NCI-H1417 (cell line): ENCODE data around the gene TMEM185B.
"Not testable (repeated sequence)": the region's sequence is repeated elsewhere in the genome, so short reads cannot be mapped to it uniquely, and the experiment has no call there.

Source experiments
- DNase-seq, 3 experiments: peaks; one replicate each; lab custom pipeline; 2025; lab: John Stamatoyannopoulos, UW

TMEM185B gene

DNA sequence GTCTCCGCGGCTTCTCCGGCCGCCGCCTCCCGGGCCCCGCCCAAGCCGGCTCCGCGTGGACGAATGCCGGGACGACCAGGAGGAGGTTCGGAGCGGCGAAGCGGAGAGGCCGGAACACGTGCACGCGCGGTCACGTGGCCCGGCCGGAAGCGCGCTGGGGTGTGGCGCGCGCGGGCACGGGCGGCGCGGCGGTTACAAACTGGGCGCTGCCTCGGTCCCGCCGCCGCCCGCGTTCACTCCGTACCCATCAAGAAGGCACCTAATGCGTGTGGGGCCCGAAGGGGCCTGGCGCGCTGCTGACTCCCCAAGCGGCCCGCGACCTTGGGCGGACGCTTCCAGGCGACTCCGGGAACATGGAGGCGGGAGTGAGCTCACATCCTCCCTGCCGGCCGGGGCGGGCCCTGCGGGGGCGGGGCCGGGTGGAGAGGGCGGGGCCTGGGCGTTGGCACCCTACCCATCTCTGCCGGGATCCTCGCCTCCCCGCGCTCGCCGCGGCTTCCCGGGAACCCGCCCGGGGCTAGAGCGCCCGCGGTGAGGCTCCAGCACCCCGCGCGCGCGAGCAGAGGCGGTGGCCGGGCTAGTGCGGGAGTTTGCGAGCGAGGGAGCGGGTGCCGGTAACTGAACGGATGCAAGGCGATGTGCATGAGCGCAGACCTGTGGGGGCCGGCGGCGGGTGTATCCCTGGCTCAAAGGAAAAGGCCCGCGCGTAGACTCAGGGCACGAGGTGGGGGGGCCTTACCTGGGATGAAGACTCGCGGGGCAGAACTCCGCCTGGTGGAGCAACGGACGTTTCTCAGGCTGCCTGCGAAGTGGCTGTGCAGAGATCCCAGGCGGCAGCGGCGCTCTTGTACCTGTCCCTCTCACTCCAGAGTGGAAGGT lies at the start of gene TMEM185B:
Gene TMEM185B (minus strand): TSS at position 367 of the 879 bp plus-strand sequence. CDS start 424 bp downstream, outside the sequence.
- DNase-seq = peak; percentile 76 to 98 (median 96)

DNA sequence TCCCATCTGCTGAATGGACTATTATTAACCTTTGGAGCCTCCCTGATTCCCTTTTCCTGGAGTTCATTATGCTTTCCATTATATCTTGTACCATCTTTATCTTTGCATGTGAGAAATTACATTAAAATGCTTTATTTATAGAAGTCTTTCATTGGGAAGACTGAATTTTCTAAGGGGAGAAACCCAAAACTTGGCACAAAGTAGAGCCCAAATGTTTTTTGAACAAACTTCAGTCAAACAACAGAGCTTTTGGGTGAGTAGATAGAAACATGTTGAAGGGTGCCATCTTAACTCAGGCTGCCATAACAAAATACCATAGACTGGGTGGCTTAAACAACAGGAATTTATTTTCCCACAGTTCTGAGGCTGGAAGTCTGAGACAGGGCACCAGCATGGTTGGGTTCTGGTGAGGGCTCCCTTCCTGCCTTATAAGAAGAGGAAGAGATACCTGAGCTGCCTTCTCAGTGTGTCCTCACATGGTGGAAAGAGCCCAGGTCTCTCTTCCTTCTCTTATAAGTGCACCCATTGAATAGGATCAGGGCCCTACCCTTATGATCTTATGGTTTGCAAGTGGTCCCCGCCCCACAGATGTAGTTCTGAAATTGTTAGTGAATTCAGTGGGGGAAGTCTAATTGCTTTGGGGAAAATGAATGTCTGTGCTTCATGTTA lies 48.6 kb upstream of the TMEM185B start:
- no peak for DNase-seq

DNA sequence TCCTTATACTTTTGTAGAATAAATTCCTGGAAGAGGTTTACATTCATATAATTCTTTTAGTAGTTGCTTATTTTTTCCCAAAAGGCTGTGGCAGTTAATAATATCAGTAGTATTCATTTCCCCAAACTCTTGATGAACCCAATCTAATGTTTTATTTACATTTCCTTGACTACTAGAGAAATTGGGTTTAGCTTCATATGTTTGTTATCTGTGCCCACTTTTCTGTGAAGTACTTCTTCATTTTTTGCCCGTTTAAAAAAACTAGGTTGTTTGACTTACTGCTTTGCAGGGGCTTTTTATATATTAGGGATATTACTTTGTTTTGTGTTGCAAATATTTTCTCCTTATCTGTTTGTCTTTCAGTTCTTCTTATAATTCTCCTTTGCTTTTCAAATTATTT lies 46.6 kb upstream of the TMEM185B start:
- DNase-seq = no peak

DNA sequence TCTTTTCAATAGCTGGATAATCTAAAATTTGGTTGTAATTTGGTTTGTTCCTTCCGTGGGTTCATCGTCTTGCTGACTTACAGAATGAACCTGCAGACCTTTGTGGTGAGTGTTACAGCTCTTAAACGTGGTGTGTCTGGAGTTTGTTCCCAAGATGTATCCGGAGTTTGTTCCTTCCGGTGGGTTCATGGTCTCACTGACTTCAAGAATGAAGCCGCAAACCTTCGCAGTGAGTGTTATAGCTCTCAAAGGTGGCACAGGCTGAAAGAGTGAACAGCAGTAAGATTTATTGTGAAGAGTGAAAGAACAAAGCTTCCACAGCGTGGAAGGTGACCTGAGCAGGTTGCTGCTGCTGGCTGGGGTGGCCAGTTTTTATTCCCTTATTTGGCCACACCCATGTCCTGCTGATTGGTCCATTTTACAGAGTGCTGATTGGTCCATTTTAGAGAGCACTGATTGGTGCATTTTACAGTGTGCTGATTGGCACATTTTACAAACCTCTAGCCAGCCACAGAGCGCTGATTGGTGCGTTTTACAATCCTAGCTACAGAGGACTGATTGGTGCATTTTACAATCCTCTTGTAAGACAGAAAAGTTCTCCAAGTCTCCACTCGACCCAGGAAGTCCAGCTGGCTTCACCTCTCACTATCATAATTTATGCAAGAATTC lies 46.0 kb upstream of the TMEM185B start:
- no peak for DNase-seq

DNA sequence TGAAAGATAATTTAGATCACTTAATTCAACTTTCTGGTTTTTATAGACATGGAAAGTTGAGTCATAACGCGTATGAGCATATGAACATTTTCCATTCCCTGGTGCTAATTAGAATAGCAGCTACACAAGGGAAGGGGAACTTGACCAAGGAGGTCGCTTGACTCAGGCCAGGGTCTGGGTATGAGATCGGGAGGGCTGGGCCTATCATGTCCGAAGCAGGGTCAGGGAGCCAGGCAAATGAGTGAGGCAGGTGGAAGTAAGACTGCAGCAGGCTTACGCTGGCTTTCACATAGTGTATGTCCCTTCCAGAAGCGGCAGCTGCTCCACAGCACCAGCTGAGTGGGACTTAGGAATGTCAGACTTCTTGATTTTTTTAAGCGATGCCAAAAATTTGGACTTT lies 44.1 kb upstream of the TMEM185B start:
- no peak for DNase-seq

DNA sequence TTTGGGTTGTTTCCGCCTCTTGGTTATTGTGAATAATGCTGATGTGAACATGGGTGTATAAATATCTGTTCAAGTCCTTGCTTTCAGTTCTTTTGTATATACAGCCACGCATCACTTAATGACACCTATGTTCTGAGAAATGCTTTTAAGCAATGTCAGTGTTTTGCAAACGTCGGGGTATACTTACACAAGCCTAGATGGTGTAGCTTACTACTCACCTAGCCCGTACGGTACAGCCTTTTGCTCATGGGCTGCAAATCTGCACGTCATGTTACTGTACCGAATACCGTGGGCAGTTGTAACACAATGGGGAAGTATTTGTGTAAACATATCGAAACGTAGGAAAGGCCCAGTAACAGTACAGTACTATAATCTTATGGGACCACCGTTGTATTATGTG lies 41.8 kb upstream of the TMEM185B start:
- no peak for DNase-seq

DNA sequence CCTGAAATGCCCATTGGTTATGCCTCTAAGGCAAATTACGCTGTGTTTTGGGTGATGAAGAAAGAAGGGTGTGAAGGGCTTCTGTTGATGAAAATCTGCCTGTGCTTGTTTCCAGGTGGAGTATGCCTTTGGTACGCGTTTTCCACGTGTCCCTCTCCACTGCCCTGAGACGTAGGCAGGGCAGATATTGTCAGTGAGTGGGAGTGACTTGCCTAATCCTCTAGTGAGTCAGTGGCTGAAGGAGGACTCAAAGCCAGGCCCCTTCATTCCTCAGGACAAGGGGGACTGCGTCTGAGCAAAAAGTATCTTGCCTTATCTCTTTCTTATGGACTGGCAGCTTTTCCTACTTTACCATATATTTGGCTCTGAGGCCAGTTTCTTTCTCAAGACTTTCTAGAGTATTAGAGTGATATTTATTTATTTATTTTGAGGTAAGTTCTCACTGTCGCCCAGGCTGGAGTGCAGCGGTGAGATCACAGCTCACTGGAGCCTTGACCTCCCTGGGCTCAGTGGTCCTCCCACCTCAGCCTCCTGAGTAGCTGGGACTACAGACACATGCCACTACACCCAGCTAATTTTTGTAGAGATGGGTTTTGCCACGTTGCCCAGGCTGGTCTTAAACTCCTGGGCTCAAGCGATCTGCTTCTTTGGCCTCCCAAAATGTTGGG lies 39.7 kb upstream of the TMEM185B start:
- DNase-seq = no peak

DNA sequence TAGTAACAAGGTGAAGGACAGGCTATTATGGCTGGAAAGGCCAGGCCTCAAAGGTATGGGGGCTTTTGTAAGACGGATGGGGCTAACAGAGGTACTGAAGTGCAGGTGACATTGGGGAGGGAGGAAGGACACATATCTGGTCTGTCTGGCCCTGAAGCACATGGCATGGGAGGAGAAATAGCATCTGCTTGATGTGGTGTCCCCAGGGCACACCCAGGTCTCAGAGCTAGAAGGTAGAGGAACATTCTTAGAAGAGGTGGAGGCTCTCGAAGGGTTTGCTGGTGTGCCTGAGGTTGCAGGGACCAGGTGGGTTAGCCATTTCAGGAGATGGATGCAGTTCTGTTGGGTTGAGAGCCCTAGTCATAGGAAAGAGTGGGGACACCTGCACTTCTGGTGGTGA lies 39.0 kb upstream of the TMEM185B start:
- DNase-seq = no peak

DNA sequence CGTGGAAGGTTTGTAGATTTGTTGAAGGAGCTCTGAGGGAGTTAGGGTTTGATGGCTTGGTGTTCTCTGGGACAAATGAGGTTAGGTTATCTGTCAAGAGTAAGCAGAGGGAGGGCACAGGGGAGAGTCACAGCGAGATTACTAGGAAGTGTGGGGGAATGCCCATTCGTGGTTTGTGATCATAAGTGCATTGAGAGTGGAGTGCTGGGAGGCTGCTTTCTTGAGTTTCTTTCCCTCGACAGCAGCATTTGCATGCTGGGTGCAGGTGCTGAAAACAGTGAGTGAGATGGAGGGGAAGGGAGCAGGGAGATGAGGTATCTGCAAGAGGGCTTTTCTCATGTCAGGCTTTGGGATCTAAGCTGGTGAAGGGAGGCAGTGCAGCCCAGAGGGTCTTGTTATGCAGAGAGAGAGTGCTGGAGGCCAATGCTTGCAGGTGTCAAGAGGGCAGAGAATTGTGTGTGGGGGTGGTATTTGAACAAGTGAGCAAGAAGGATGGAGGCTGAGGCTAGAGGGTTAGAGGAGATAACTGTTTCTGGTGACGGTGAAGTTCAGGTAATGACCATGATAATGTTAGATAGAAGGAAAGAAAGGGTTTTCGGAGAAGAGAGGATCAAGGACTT lies 38.3 kb upstream of the TMEM185B start:
- DNase-seq = no peak

DNA sequence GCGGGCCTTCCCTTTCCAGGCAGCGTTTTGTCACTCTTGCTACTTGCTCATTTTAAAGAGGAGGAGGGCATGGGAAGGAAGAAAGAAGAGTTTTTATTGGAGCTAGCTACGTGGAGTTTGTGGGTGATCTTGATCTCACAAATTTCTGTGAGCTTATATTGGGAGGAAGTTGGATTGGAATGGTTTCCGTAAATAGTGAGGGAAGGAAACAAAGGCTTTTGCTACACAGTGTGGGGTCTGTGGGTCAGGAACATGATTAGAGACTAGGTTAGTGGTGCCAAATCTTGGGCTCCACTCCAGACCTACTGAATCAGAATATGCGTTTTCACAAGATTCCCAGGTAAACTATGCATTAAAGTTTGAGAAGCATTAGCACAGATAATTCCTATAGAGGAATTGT lies 37.5 kb upstream of the TMEM185B start:
- DNase-seq = no peak

DNA sequence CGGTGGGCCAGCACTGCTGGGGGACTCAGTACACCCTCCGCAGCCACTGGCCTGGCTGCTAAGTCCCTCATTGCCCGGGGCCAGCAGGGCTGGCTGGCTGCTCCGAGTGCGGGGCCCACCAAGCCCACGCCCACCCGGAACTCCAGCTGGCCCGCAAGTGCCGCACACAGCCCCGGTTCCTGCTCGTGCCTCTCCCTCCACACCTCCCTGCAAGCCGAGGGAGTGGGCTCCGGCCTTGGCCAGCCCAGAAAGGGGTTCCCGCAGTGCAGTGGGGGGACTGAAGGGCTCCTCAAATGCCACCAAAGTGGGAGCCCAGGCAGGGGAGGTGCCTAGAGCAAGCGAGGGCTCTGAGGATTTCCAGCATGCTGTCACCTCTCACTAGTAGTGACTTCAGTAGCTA lies 36.7 kb upstream of the TMEM185B start:
- not testable (repeated sequence) for DNase-seq

DNA sequence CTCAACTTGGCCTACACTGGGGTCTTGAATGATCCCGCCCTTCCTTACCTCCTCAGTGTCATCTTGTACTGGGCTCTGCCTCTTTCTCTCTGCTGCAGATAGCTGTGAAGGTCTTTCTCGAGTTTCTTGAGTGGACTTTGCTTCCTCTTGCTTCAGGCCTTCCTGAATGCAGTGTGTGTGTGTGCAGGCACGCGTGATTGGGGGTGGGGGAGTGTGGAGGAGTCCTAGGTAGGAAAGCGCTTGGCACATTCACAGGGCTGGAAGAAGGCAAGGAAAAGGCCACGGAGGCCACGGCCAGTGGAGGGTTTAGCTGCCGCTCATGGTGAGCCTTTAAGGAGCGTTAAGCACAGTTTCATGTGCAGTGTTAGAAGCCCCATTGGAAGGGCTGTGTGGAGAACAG lies 35.0 kb upstream of the TMEM185B start:
- DNase-seq = no peak

DNA sequence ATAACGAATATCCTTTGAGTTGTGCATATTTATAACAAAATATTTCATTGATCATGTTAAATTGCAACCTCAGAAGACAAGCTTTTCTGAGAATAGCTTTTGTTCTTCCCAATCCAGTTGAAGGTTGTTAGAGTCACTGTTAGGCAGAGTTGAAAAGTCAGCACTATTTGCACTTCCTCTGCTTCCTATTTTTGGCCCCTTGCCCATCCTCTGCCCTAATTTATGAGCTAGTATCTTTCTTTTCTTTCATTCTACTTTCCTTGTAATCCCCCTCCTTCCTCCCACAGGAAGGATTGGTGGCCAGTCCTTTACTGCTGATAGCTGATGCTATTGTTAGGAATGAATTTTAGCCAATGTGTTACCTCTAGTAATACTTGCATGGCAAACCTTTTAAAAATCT lies 34.3 kb upstream of the TMEM185B start:
- DNase-seq = no peak

DNA sequence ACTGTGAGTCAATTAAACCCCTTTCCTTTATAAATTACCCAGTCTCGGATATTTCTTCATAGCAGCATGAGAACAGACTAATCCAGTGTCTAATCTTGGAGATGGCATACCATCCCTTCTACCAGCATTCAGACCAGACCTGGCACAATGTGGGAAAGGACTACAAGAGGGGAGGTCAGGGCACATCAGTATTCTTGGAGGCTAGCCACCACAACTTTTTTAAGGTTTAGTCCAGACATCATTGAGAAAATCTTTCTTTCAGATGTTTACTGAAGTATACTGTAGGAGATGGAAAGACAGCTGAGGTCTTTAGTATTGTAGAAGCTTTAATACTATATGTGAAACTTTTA lies 33.4 kb upstream of the TMEM185B start:
- no peak for DNase-seq

DNA sequence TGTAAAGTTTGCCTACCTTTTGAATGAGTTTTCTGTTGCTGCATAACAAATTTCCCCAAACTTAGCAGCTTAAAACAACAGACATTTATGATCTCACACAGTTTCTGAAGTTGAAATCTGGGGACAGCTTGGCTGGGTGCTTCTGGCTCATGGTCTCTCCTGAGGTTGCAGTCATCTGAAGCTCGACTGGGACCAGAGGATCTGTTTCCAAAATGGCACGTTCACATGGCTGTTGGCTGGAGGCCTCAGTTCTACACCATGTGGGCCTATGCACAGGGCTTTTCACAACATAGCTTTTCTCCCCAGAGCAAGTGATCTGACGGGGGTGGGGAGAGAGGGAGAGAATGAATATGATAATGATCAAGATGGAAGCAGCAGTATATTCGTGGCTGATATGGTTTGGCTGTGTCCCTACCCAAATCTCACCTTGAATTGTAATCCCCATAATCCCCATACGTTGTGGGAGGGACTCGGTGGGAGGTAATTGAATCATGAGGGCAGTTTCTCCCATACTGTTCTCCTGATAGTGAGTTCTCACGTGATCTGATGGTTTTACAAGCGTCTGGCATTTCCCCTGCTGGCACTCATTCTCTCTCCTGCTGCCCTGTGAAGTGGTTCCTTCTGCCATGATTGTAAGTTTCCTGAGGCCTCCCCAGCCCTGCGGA lies 32.9 kb upstream of the TMEM185B start:
- DNase-seq = no peak

DNA sequence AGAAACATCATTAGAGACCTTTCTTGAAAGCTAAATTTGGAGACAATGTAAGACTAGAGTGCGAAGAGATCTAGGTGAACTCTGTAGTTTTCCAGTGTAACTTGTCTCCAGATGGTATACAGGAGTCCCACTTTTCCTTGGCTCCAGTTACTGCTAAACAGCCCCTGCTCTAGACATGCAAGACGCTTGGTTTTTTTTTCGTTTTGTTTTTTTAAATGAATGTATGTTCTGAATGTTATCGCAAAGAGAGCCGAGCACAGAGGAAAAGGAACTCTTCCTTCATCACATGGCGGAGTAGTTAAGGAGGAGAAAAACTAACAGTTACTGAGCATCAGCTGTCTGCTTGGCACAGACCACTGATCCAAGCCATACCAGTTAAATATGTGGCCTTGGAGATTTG lies 31.9 kb upstream of the TMEM185B start:
- DNase-seq = no peak

DNA sequence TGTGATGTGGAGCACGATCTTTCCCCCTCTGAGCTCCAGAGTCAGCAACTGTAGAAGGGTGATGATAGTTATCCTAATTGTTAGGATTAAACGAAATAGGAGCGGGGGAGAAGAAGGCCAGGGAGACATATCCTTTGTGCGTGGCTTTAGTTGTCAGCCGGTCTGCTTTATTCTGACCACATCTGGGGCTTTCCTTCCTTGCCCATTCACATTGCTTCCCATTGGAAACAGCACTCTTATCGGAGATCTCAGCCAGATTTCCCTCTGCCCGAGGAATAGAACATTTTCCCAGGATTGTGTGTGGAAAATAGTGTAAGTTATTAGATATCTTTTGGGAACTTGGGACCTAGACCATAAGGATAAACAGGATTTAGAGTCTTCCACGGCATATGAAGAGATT lies 31.0 kb upstream of the TMEM185B start:
- no peak for DNase-seq

DNA sequence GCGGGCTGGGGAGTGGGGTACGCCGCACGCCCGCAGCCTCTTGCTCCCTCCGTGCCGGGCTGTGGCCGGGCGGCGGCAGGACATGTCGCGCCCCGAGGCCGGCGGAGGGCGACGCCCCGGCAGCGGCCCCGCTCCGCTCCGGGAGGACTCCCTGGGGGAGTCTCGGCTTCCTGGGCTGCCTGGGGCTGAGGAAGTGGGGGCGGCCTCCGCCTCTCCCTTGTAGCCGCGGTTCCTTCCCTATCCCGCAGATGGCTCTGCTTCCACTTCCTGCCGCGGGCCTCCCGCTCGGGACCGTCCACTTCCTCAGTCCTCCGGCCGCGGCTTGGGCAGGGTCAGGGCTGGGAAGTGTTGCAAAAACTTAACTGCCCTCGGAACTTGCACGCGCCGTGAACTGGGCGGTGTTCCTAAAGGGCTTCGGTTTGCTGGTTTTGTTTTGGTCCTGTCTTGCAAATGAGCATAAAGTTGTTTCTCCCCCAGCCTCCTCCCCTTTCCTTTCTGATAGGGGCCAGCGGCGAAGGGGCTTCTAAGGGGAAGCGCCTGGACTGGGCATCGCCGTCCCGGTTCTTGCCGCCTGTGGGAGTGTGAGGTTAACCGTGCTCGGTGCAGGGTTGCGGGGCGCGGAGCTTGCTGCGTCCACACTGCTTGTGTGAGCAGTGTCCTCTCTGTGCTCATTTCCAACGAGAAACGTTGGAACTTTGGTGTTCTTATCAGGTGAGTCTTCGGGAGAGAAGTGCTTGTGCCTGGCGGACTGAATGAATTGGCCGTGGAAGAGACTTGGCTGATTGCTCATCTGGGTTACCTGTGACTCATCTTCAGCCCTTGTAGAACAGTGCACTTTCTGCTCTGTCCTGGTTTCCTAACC lies 30.1 kb upstream of the TMEM185B start:
- DNase-seq = peak in 2 of 3 experiments; percentile 59 to 79

DNA sequence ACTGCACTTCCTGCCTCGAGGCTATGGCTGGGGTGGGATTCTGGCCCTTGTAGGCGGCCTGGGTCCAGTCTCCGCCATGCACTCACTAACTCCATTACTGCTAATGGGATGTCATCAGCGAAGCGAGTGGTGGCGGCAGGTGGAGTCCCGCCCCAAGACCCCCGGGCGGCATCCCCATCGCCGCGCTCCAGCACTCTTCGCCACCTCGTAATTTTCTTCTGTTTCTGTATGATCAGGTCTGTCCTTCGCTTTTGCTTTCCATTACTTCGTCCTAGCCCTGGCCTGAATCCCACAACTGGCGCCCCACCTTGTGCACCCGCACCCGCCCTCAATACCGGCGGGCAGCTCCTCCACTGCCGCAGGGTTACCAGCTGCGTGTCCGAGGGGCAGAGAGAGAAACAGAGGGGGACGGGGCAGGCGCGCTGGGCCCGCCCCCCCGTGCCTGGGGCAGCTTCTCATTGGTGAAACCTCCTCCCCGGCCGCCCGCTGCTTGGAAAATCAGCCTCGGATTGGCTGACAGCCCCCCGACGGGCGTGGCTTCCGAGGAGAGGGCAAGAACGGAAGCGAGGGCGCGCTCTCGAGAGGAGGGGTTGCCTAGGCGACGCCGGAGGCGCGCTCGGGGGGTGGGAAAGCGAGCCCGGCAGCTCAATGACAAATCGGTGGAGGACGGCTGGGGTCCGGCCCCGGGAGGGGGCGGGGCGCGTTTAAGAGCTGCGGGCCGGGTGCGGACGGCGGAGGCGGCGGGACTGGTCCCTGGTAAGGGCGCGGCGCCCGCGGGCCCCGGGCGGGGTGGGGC lies 29.2 kb upstream of the TMEM185B start, which contains the start of gene RALB:
Gene RALB (plus strand): TSS at position 628 of the 796 bp plus-strand sequence. CDS start 25,813 bp downstream, outside the sequence.
- DNase-seq = peak; percentile 95 to 99 (median 98)

DNA sequence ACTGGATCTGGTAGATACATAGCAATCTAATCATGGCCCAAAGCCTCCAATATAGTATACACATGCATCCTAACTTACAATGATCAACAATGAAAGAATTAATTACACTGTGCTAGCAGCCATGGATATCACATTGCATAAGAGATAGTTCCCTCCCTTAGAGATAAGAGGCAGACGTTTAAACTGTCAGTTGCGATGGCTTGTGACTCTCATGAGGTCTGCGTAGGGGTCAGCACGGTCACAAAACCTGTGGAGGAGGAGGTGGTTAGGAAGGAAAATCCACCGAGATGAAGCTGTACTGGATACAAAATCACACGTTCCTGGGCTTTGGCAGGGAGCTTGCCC lies 28.7 kb upstream of the TMEM185B start:
- no peak for DNase-seq
